T1000 (cell line): Measurements from ENCODE around the gene SPRED2.

Experiments used
- DNase-seq: peaks from one replicate; lab custom pipeline; 2025; ENCODE audit warnings: mixed read lengths; lab: John Stamatoyannopoulos, UW

Gene SPRED2

GRCh38 chr2:65366595-65367125 is 65.7 kb downstream of the SPRED2 start:
- DNase-seq: peak; percentile 50

DNA sequence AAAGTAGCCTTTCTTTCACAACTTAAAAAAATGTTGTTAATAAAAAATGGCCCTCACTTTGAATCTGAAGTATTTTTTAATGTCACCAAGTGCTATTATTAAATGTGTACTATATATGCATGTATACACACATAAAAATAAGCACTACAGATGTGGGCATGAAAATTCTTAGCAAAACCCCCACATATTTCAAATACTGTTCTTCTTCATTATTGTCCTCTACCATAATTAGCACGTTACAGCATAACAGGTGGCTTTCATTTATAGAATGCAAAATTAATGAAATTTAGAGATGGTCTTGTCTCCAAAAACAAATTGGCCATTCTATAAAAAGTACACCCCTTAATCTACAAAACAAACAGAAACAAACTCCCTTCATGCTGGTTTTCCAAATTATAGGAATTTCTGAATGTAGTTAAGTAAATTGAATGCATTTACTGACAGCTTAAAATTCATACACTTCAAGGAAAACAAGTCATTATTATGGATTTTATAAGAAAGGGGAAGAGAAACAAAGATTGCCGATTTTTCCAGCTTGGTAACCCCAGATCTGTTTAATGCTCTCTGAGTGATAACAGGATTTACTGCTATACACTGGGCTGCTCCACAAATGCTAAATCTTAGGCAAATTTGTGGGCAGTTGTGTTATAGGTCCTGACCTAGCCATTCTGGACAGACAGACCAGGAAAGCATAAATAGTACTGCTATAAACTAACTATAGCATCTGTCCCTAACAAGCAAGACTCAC is 67.2 kb downstream of the SPRED2 start:
- no peak for DNase-seq

- DNase-seq: no peak
Measured at GRCh38 chr2:65363879-65364666, 68.3 kb downstream of the SPRED2 start.

DNA sequence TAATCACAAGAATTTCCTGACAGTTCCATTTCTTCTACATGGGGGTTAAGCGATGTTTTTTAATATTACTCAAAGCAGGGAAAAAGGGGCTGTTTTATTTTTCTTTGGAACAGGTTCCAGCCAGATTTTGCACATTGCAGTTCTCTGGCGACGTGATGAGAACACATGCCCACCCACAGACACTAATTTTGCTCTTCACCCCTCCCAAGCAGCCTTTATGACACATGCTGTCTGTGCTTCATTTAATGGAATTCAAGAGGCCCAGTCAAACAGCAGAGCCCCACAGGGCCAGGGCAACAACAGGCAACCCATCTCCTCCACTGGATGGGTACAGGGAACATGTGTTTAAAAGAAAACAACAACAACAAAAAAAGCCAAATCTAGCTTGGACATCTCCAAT is 70.8 kb downstream of the SPRED2 start:
- no peak for DNase-seq

DNA sequence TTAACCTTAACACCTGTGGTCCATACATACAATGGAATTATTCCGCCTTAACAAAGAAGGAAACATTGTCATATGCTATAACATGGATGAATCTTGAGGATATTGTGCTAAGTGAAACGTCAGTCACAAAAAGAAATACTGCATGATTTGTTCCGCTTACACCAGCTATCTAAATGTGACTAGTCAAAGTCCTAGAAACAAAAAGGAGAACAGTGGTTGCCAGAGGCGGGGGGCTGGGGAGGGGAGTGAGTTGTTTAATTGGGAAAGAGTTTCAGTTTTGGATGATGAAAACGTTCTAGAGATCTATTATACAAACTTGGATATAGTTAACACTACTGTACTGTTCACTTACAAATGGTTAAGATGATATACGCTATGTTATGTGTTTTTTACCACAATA is 72.0 kb downstream of the SPRED2 start:
- DNase-seq: no peak

DNA sequence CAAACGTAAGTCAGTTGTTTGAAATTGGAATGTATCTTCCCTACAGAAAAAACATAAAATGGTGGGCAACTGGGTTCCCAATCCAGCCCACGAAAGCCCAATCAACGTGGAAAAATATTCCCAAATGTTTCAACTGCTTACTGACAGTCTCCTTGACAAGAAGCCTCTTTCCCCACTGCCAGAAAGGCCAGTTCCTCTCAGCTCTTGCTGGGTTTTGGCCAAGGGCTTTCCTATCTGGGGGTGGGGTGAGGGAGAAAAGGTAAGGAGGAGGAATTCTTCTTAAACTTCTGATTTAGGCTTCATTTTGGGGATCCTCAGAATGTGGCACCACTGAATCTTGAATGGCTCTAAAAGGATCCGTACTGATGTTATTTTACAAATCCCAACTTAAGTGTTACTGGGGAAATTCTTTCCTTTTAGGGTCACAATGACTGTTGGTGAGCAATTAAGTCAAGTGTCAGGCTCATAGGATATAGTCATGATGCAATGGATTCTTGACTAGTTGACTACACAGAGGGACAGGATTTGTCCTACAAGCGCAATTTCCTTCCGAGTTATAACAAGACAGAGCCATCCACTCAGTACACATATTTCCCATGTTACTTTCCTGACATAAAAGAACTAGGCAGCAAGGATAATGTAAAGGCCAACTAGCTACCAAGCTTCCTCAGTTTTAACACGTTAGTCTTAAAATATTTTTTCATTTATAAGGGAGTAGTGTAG is 73.6 kb downstream of the SPRED2 start:
- no peak for DNase-seq

DNA sequence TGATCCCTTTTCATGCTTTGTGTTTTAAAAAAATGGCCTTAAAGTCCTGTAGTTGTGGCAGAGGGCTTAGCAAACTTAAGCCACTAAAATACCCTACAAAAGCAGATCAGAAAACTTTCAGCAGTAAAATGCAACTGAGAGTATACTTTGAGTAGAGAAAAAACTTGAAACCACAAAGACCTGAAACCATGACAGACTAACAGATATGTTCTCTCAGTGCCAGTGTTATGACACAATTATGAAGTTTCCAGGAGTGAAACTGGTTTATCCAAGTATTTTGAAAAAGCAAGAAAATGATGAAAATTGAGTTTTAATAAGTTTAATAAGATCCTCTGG is 74.5 kb downstream of the SPRED2 start:
- DNase-seq: no peak

- DNase-seq: no peak
Measured at GRCh38 chr2:65357095-65357958, 75.1 kb downstream of the SPRED2 start.

DNA sequence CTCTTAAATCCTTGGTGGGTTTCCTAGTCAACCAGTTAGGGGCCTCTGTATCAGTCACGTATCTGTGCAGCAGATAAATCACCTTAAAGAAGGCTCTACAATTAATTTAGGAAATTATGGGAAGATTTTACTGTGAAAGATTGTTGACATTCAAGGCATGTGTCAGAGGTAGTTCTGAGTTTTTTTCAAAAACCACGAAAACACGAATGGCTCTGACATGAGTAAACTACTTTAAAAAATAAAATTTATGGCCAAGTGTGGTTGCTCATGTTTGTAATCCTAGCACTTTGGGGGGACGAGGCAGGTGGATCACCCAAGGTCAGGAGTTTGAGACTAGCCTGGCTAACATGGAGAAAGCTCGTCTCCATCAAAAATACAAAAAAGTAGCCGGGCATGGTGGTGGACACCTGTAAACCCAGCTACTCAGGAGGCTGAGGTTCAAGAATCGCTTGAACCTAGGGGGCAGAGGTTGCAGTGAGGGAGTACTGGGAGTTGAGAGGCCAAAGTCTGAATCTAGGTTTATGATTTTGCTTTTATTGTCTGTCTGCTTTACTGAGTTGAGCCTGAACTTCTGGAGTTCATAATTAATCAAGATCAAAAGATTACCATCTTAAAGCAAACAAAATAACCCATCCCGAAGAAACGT is 77.1 kb downstream of the SPRED2 start:
- no peak for DNase-seq

GRCh38 chr2:65354773-65355172 is 77.6 kb downstream of the SPRED2 start:
- no peak for DNase-seq

- DNase-seq: no peak
Measured at GRCh38 chr2:65353927-65354326, 78.5 kb downstream of the SPRED2 start.

DNA sequence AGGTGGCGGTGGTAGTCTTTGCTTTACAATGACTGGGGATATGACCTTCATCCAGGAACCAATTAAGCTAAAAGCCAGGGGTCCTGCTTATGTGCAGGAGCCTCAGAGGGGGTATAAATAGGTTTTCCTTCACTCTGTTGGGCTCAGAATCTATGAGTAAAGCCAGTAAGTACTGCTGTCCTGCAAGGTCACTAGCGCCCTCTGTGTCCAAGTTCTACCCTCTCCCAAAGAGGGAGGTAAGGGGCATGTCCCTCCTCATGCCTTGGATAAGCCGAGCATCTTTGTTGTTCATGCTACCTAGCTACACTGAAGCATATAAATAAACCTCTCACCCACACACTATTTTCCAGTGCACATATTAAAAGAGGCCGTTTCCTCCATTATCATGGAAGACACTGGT is 79.4 kb downstream of the SPRED2 start:
- DNase-seq: no peak

GRCh38 chr2:65351948-65352595 is 80.3 kb downstream of the SPRED2 start:
- no peak for DNase-seq

DNA sequence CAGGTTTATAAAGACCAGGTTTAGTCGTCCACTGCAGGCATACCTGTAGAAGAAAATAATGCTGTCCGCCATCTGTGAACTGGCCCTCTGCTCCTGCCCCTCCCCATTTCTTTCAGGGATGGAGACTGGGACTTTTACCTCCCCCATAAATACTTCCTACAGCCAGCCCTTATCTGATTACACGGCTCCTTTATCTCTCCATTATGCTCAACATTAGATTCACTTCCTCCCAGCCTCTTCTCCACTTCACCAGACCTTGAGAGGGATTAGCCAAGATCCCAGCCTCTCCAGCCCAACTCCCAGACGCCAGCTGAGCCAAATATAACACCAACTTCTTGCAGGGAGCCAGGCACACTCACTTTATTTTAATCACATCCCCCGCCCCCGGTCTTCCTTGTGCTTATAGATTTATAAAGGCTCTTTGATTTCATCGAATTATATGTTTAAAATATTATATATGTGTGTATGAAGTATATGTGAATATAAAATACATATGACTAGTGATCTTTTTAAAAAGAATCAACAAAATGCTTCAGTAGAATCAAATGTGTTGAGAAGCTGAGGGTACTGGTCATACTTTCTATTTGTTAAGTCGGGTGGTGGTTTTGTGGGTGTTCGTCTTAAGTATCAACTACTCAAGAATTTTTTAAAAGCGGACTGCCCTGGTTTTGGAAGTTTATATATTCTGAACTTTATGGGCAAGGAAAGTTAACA is 81.0 kb downstream of the SPRED2 start:
- DNase-seq: no peak

DNA sequence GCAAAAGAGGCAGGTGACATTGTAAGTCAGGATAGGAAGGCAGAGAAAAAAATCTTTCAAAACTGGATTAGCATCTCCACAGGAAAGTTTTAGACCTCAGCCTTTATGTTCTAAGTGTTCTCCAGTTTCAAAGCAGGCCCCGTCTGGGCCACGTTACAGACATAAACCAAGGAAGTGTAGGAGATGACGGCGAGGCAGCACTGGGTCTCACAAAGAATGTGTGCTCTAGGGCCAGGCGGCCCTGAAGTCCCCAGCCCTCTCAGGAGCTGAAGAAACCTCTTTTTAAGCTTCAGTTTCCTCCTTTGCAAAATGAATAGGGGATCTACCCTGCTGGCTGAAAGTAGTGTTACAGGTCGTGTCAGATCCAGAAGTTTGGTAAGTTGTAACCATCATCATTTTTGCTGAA is 81.7 kb downstream of the SPRED2 start:
- DNase-seq: no peak

DNA sequence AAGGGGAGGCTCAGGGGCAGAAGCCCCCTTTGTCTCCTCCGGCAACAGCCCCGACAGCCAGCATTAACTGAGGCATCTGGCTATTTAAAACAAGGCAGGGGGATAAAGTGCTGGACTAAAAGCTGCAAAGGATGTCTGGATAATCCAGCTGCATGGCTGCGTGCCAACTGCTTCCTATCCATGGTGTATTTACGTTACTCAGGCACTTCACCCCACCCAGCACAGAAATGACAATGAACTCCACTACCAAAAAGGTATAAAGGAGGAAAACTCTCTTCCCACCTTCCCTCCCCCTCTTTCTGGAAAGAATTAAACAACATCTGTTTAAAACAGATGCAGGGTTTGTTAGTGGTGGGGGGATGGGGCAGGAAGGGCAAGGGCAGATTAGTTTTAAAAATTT is 82.5 kb downstream of the SPRED2 start:
- DNase-seq: no peak

GRCh38 chr2:65347913-65348312 is 84.5 kb downstream of the SPRED2 start:
- no peak for DNase-seq

- no peak for DNase-seq
Measured at GRCh38 chr2:65345631-65346030, 86.8 kb downstream of the SPRED2 start.

GRCh38 chr2:65344689-65345088 is 87.7 kb downstream of the SPRED2 start:
- no peak for DNase-seq

DNA sequence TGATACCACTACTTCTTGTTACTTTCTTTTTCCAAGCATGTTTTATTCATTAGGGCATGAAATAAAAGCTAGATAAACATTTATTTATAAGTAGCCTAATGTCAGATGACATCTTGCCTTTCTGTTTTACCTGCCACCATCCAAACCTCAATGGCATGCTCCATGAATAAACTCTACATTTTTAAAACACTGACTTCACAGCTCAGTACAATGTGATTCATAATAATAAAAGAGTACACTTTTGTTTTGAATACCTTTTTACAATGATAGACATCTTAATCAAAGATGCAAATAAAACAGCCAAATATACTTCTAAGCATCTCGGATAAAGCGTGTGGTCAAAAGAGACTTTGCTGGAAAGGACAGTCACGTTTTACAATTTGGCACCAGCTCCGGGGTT is 88.2 kb downstream of the SPRED2 start:
- DNase-seq: no peak
